HG02588 (cell line): ENCODE results near the gene ITGA3.
"Not testable (repeated sequence)": the region's sequence is repeated elsewhere in the genome, so short reads cannot be mapped to it uniquely, and the experiment has no call there.

Source experiments
- ATAC-seq: cut with Tn5 transposase; IDR thresholded peaks from one replicate; pipeline ENCODE4 v1.9.1; 2021; ENCODE audit warnings: mild to moderate bottlenecking, moderate library complexity; ENCODE audit not compliant: unreplicated experiment

The ITGA3 gene

GRCh38 chr17:50034498-50035364 is 21.2 kb upstream of the ITGA3 start:
- no peak for ATAC-seq

GRCh38 chr17:50035421-50035879 is 20.5 kb upstream of the ITGA3 start:
- no peak for ATAC-seq

GRCh38 chr17:50035945-50036344 is 20.0 kb upstream of the ITGA3 start:
- ATAC-seq: no peak

GRCh38 chr17:50036455-50037261 is 19.3 kb upstream of the ITGA3 start:
- no peak for ATAC-seq

GRCh38 chr17:50037321-50038107 is 18.4 kb upstream of the ITGA3 start:
- no peak for ATAC-seq

GRCh38 chr17:50039058-50039457 is 16.9 kb upstream of the ITGA3 start:
- ATAC-seq: no peak

- ATAC-seq: not testable (repeated sequence)
Observed at GRCh38 chr17:50040496-50040895, 15.4 kb upstream of the ITGA3 start.

- no peak for ATAC-seq
Observed at GRCh38 chr17:50042211-50042610, 13.7 kb upstream of the ITGA3 start.

GRCh38 chr17:50043290-50044148 is 12.4 kb upstream of the ITGA3 start:
- no peak for ATAC-seq

- ATAC-seq: no peak
Observed at GRCh38 chr17:50044483-50044882, 11.4 kb upstream of the ITGA3 start.

GRCh38 chr17:50045154-50045553 is 10.8 kb upstream of the ITGA3 start:
- no peak for ATAC-seq

- no peak for ATAC-seq
Observed at GRCh38 chr17:50046179-50046578, 9.7 kb upstream of the ITGA3 start.

- ATAC-seq: no peak
Observed at GRCh38 chr17:50046667-50047066, 9.2 kb upstream of the ITGA3 start.

- no peak for ATAC-seq
Observed at GRCh38 chr17:50047083-50047482, 8.8 kb upstream of the ITGA3 start.

- no peak for ATAC-seq
Observed at GRCh38 chr17:50047488-50048126, 8.3 kb upstream of the ITGA3 start.

GRCh38 chr17:50048146-50048720 is 7.7 kb upstream of the ITGA3 start:
- no peak for ATAC-seq

GRCh38 chr17:50048988-50049387 is 6.9 kb upstream of the ITGA3 start:
- ATAC-seq: no peak

GRCh38 chr17:50049636-50050035 is 6.3 kb upstream of the ITGA3 start:
- ATAC-seq: no peak

- no peak for ATAC-seq
Observed at GRCh38 chr17:50050431-50051032, 5.4 kb upstream of the ITGA3 start.
